ENCODE results near the gene CCDC9.

The CCDC9 gene

DNA sequence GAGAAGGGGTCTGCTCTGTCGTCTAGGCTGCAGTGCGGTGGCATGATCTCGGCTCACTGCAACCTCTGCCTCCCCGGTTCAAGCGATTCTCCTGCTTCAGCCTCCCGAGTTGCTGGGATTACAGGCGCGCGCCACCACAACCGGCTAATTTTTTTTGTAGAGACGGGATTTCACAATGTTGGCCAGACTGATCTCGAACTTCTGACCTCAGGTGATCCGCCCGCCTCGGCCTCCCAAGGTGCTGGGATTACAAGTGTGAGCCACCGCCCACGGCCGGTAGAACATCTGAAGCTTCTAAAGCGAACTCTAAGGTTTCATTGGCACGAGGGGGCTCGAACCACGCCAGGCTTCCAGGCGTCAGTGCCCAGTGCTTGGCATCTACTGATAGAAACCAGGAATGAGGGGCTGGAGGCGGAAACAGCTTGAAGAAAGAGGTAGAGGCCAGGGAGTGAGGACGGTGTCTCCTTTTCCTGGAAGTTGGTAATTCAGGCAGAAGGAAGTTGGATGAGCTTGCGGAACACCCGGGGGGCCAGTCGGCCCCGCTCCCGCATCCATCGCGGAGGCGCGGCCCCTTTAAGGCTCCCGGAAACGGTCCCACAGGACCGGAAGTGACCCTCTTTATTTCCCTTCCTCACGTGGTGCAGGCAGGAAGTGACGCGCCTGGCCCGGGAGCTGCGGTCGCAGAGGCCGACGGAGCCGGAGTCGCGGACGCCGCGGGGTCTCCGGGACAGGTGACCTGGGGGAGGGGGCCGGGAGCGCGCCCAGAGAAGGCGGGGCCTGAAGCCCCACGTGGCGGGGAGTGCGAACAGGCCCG is at the start of gene CCDC9:
TSS of gene CCDC9 (plus strand) at position 647 of the 814 bp plus-strand sequence. CDS start 1,876 bp downstream, outside the sequence.
- peak; percentile 90 for DNase-seq

DNA sequence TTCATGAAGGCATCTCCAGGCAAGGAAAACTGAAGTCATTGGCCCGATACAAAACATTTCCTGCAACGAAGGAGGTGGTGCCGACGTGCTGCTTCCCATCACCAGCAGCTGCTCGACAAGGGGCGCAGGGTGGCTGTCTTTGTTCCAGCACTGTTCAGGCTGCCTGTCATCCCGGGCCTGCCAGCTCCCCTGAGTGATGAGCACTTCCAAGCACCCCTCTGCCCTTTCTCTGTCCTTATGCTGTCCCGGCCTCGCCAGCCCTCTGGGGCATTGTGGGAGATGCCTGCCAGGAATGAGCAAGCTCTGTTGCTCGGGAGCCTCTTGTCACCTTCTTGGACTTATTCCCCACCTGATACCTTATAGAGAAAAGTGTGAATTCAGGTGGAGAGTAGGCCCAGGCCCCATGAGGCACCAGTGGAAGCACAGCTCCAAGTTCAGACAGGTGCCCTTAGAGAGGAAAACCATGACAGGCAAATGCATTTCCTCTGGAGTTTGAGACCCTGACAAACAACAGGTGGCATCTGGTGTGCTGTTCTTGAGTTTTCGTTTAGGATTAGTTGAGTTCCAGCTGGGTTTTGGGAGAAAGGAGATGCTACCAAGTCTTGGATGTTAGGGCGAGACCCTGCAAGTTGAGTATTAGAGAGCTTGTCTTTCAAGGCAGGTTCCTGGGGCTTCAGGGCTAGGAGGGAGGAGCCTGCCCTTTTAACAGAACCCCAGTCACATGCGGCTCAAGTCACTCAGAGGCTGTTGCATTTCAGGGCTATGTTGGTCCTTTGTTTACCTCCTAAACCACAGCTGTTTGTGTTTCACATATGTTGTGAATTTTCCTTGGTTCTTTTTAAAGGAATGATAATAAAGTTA is 46.8 kb upstream of the CCDC9 start:
- DNase-seq, result no peak

DNA sequence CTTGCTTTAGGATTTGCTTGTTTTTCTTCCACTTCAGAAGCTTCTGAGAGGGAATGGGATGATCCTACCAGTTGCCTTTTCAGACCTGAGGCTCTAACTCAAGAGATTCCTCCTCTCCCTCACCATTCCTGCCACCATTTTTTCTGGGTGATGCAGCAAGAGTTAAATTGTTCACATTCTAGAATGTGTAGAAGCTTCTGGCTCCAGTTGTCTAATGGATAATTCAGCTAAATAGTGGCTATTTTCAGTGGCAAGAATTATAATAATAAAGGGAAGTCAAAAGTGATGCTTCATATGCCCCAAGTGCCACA is 46.2 kb upstream of the CCDC9 start:
- DNase-seq, result no peak

DNA sequence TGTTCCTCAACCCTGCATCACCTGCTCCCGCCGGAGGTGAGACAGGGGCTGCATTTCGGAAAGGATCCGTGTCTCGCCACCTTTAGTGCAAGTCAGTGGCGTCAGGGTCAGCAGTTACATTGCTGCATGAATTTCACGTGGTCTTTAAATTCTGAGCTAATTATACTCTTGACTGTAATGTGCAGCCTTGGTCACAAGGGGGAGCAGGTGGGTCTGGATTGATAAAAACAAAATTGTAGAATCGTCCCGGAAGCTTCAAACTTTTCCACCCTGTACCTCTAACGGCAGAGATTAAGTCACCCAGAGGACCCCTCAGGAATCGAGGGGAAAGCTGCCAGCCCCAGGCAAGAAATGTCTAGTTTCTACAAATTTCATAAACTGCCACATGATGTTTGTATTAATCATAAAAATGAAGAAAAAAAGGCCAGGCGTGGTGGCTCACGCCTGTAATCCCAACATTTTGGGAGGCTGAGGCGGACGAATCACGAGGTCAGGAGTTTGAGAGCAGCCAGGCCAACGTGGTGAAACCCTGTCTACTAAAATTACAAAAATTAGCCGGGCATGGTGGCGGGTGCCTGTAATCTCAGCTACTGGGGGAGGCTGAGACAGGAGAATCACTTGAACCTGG is 45.5 kb upstream of the CCDC9 start:
- peak; percentile 83 for DNase-seq

DNA sequence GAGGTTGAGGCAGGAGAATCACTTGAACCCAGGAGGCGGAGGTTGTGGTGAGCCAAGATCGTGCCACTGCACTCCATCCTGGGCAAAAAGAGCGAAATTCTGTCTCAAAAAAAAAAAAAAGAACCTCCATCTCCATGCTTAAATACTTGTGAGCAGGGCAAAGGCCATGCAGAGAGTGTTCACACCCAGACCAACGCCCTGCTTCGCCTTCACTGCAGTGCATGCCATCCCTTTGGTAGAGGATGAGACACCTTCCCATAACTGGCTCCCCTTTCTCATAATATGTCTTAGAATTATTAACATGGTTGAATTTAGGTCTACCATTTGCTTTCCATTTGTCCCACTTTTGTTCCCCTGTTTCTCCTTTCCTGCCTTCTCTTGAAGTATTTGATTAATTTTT is 40.7 kb upstream of the CCDC9 start:
- DNase-seq, result no peak

DNA sequence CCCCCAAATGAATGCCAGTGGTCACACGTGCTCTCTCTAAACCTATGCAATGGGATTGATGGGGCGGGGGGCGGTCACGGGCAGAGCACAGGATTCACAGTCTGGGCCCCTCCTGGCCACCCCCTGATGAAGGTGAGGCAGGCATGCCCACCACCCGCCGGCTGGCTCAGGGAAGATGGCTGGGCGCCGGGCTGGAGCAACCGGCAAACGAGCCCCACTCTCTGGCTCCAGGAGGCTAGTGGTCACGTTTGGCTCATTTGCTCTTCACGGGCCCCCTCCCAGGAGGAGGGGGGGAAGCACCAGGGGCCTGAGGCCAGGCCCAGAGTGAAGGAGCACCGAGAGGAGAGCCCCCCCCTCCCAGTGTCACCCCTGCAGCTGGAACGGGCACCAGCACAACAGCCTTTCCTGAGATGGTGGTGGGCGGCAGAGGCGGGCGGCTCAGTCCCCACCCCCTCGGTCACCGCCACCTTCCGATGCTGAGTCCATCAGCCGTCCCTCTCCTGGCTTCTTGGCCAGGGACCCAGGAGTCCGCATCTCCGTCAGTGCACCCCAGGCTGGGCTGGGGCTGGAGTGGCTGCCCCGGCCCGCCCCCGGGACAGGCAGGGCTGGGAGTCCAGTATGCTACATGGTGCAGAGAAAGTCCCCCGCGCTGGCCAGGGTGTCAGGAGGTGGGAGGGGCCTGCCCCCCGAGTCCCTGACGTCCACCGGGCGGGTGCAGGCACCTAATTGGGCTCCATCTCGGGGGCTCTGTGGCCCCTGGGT is 35.1 kb upstream of the CCDC9 start:
- no peak for DNase-seq

DNA sequence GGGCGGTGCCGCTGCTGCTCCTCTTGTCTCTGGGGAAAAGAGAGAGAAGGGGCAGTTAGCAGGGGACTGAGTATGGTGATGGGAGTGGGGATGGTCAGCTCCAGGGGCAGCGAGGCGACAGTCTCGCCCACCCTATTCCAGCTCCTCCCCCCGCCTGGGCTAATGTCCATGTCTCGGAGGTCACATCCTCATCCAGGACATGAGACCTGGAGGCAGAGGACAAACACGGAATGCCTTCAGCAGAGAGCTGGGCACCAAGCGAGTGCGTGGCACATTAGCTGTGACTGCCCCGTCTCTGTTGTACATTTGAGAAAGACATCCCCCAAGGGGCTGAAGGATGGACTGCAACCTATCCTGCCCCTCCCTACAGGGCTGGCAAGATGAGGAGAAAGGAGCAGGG is 34.4 kb upstream of the CCDC9 start:
- no peak for DNase-seq

DNA sequence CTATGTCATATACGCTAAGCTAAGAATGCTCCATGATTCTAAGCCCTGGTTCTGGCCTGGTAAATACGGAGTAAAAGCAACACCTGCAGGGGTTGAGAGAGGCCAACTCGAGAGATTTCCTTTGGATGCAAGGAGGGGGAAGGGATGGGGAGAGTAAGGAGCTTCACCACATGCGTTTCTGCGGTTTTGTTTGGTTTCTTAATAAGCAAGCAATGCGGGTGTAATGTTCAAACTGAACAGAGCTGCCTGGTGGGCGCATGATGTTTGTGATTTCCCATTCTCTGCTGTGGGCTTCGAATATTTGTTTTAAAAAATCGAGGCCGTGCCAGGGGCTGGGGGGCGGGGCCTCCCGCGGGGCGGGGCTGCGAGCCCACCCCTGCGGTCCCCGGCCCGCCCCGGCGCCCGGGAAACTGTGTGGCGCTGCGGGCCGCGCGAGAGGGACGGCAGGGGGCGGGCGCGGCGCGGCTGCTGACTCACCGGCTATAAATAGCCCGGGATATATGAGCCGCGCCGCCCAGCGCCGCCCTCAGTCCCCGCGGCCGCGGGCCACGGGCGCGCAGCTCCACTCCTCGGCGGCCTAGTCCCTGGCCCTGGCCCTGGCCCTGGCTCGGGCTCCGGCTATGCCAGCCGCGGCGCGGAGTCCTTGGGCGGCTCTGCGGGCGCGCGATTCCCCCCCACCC is 30.4 kb upstream of the CCDC9 start:
- peak; percentile 88 for DNase-seq

DNA sequence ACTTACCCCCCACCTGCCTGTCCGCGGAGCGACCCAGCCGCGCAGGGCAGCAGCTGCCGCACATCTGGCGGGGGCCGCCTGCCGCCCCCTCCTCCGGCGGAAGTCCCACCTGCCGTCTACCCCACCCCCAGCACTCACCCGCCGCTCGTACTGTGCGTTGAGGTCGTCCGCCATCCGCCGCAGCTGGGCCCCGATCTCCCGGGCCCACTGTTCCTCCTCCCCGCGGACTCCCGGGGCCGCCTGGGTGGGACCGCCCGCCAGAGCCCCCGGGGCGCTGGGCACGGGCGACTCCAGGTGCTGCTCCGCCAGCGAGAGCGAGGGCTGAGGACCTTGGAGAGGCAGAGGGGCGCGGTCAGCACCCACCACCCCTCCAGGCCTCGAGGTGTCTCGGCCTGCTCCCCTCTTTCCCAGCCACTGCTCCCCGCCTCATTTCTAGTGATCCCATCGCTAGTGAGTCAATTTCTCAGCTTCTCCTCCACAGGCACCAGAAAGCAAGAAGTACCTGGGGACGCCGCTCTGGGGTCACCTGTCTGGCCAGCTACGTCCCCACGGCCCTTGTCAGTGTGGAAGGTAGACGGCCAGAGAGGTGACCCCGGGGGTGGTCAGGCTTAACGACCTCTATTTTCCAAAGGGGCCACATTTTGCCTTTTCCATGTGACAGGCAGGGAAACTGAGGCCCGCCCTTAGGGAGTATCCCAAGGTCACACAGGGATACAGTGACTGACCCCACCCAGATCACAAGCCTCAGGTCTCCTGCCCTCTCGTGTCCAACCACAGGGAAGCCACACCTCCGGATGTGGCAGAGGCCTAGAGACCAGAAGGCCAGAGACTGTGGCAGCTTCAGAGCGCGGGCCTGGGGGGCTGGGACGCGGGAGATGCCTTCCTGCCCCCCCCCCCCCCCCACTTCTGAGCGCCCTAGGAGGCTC is 29.6 kb upstream of the CCDC9 start:
- peak; percentile 34 for DNase-seq

DNA sequence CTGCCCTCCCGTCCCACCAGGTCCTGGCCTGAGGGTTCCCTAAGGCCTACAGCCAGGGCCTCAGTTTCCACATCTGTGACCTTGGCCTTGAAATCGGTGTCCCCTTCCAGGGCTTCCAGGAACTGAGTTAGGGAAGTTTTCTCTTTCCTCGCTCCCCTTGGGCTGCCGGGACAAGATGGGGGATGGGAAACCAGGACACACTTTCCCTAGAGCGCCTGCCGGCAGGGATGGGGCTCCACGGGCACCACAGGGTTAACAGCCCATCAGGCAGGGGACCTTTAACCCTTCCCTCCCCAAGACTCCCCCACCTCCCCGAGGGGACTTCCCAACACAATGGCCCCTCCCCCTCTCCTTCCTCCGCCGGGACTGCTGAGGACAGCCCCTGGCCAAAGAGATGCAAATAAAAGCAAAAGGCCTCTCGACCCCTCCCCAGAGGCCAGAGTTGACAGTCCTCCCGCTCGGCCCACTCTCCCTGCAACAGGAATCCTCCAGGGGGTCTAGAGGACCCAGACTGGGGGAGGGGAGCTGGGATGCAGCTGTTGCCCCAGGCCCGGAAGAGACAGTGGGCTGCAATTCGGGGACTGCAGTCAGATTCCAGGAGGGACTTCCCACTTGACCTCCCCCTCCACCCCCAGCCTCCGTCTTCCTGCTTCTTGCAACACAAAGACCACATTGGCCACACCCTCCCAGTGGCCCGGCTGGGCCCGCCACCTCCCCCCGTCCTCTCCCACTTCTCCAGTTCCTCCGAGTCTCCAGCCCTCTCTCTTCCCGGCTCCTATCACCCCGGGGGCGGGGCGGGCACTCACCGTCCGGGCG is 28.8 kb upstream of the CCDC9 start:
- DNase-seq, result peak; percentile 37

DNA sequence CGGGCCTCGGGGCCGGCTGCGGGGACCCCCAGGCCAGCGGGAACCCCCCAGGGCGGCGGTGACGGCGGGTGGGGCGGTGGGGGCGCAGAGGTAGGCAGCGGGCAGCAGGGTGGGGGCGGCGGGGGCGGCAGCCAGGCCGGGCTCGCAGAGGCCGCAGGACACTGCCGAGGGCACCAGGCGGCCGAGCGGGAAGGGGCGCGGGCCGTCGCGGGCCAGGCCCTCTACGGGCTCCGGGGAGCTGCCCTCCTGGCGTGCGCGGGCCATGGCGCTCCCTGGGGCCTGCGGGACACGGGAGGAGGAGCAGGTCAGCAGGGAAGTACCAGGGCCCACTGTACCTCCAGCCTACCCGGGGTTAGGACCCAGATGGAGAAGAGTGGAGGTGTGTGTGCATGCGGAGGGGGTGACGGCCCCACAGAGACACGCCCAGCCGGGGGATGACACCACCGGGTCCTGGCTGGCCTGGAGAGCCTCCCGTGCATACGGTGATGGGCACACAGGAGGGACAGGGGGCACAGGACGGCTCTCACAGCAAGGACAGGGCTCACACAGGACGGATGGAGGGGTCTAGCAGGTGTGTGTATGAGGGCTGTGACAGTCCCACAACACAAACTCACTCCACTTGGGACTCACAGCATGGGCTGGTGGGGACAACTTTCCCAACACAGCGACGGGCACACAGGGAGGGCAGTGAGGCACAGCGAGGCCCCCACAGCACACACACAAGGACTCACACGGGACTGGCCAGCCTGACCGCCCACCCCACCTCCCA is 28.0 kb upstream of the CCDC9 start:
- peak; percentile 55 for DNase-seq

DNA sequence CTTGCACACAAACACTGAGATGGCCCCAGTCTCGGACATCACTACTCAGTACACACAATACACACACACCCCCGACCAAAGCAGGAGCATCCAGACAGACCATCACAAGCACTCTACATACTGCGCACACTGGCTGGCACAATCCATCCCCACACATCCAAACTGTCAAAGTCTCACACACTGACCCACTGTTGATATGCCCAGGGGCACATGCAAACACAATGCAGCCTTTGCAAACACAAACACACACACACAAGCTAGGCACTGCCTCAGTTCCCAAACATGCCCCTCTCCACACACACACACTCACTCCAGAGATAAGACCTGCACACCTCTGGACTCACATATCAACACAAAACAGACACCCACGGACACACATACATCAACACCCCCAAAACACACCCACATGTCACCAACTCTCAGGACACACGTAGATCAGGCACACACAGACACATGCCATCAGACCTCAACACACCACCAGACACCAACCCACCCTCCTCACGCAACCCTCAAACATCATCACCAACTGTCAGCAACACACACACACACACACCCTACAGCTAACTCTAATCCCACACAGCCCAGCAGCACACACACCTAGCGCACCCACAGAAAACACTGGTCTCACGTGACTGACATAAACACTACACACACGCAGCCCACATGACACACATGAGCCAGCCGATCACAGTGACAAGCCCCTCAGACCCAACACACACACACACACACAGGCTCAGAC is 27.2 kb upstream of the CCDC9 start:
- peak; percentile 39 for DNase-seq

DNA sequence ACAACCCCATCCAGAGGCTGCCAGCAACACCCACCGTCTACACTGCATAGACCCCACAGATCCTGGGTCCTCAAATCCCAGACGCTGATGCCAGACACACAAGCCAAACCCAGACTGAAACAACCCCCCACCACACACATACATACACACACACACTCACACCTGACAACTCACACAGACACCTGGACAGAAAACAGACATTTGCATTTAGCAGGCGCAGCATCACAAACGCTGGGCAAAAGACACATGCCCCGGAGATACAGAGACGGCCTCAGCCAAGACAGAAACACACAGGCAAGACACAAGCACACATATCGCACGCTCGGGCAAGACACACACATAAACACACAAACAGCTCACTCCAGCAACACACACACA is 26.7 kb upstream of the CCDC9 start:
- DNase-seq, result no peak

DNA sequence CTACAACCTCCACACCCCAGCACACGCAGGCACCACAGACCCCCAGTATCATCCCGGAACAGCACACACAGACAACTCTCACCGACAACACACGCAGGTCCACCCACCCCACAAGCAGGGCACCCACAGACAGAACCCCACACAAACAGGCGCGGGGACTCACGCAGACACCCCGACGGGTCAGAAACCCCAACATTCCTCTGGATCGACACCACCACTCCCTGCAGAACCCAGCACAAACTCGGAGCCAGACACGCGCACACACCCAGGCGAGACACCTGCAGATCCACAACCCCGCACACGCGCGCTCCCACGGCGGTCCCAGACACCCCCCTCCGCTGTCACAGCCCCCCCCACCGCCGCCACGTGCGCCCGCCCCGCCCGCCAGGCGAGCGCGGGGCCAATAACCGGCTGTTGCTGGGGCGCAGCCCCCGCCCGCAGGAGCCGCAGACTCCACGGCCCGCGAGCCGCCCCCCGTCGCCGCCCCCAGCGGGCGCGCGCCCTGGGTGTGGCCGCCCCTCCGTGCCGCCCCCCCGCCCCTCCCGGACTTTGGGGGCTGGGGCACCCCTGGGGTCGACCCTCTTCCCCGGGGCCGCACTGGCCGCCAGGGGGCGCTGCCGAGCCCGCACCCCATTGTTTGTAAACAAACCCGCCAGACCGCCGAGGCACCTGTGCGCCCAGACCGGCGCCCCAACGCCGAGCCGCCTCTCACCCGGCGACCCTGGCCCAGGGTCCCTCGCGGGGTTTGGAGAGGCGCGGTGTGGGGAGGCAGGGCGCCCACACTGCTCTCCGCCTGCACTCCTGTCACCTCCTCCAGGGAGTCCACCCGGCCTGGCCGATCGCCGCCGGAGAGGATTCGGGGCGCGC is 26.0 kb upstream of the CCDC9 start:
- DNase-seq, result peak; percentile 84

DNA sequence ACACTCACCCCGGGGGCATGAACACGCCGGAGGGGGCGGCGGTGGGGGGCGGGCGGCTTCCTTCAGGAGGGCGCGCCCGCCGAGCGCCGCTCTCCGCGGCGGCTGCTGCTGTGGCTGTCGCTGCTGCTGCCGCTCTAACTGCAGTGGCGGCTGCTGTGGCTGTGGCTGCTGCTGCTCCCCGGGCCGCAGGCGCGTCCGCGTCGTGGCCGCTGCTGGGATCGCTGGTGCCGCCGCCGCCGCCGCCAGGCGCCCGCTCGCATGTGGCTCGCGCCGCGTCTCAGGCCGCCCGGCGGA is 25.5 kb upstream of the CCDC9 start, which contains the start of gene BBC3:
TSS of gene BBC3 (minus strand) at position 279 of the 294 bp plus-strand sequence. CDS start 2,768 bp downstream, outside the sequence.
- no peak for DNase-seq

DNA sequence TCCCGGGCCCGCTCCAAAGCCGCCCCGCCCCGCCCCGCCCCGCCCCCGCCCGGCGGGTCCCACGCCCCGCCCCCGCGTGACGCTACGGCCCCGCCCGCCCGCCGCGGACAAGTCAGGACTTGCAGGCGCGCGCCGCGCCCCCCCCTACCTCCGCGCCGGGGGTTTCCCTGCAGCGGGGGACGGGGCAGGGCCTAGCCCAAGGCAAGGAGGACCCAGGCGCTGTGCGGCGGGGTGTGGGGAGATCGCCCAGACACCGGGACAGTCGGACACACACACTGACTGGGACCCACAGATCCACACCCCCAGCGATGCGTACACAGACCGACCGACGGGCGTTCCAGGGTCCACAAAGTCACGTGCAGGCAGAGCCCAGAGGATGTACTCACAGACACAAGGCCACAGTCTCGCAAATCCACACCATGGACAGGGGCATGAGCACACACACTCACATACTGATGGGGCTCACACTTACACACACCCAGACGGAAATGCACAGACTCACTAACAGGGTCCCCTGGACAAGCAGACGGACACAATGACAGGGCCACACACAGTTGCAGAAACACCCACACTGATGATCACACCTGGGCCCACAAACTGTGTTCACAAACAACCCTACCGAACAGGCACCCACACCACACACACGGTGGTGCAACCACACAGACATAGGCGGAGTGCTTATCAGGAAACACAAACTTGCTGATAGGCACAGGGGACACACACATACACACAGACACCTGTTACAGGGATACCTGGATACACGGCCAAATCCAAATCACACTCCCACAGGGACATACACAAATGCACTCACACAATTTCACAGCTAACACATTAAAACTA is 24.9 kb upstream of the CCDC9 start:
- peak; percentile 95 for DNase-seq
